GM21737 (cell line): ENCODE measurements around the gene SMC5.
A peak's percentile ranks its signal among the peaks of the same experiment; 100 is the strongest.
"Not testable (repeated sequence)": the region's sequence is repeated elsewhere in the genome, so short reads cannot be mapped to it uniquely, and the experiment has no call there.

Experiments
- ATAC-seq: cut with Tn5 transposase; IDR thresholded peaks from one replicate; pipeline ENCODE4 v1.9.1; 2021; ENCODE audit warnings: mild to moderate bottlenecking, moderate library complexity; ENCODE audit not compliant: unreplicated experiment

The SMC5 gene

GRCh38 chr9:70355801-70356200 is 97.0 kb downstream of the SMC5 start:
- ATAC-seq: no peak

- ATAC-seq: no peak
These were observed 104.2 kb downstream of the SMC5 start for GRCh38 chr9:70362952-70363351.

- no peak for ATAC-seq
These were observed 105.0 kb downstream of the SMC5 start for GRCh38 chr9:70363760-70364159.

- ATAC-seq: no peak
These were observed 108.6 kb downstream of the SMC5 start for GRCh38 chr9:70367305-70367930.

- no peak for ATAC-seq
These were observed 116.3 kb downstream of the SMC5 start for GRCh38 chr9:70374962-70375618.

- ATAC-seq: no peak
These were observed 123.4 kb downstream of the SMC5 start for GRCh38 chr9:70382046-70382708.

GRCh38 chr9:70382709-70383605 is 124.2 kb downstream of the SMC5 start:
- no peak for ATAC-seq

- no peak for ATAC-seq
These were observed 126.6 kb downstream of the SMC5 start for GRCh38 chr9:70385426-70385825.

- ATAC-seq: no peak
These were observed 128.9 kb downstream of the SMC5 start for GRCh38 chr9:70387663-70388062.

- ATAC-seq: no peak
These were observed 130.4 kb downstream of the SMC5 start for GRCh38 chr9:70389188-70389587.

GRCh38 chr9:70389621-70390266 is 131.0 kb downstream of the SMC5 start:
- ATAC-seq: no peak

- ATAC-seq: no peak
These were observed 132.2 kb downstream of the SMC5 start for GRCh38 chr9:70390933-70391341.

- no peak for ATAC-seq
These were observed 133.4 kb downstream of the SMC5 start for GRCh38 chr9:70392189-70392588.

GRCh38 chr9:70392850-70393249 is 134.1 kb downstream of the SMC5 start:
- ATAC-seq: no peak

GRCh38 chr9:70395652-70396051 is 136.9 kb downstream of the SMC5 start:
- ATAC-seq: no peak

GRCh38 chr9:70398145-70398556 is 139.4 kb downstream of the SMC5 start:
- peak; percentile 99 for ATAC-seq

- ATAC-seq: no peak
These were observed 140.4 kb downstream of the SMC5 start for GRCh38 chr9:70399141-70399540.

- no peak for ATAC-seq
These were observed 141.5 kb downstream of the SMC5 start for GRCh38 chr9:70400107-70400892.

- ATAC-seq: not testable (repeated sequence)
These were observed 142.5 kb downstream of the SMC5 start for GRCh38 chr9:70401241-70401640.

GRCh38 chr9:70402213-70402612 is 143.4 kb downstream of the SMC5 start:
- ATAC-seq: no peak
